AG09319 (cell line): ENCODE data around the gene PLEKHG5.

Experiments used
- DNase-seq: peaks from one replicate; pipeline ENCODE4 v3.0.0-alpha.2; 2010; ENCODE audit warnings: low read depth; ENCODE audit errors: extremely low read depth
- CTCF ChIP-seq: IDR thresholded peaks from 2 replicates; pipeline ENCODE4 v1.5.1; 2011; ENCODE audit warnings: low read depth, mild to moderate bottlenecking, inconsistent platforms, low read length, moderate library complexity

The PLEKHG5 gene

GRCh38 chr1:6489799-6490180 lies 1.7 kb downstream of the PLEKHG5 start:
- peak; percentile 23 for DNase-seq
- peak; percentile 93 for TF ChIP-seq CTCF

GRCh38 chr1:6489383-6489765 lies 2.1 kb downstream of the PLEKHG5 start:
- no peak for DNase-seq
- no peak for TF ChIP-seq CTCF

- no peak for TF ChIP-seq CTCF
- no peak for DNase-seq
Measured at GRCh38 chr1:6488602-6489382, 2.7 kb downstream of the PLEKHG5 start.

GRCh38 chr1:6487804-6488484 lies 3.5 kb downstream of the PLEKHG5 start:
- DNase-seq, result no peak
- no peak for TF ChIP-seq CTCF

GRCh38 chr1:6486433-6487011 lies 4.9 kb downstream of the PLEKHG5 start:
- peak; percentile 96 for TF ChIP-seq CTCF
- DNase-seq, result peak; percentile 44

GRCh38 chr1:6485168-6486101 lies 6.0 kb downstream of the PLEKHG5 start:
- no peak; the same call in 1 of the 2 replicates for TF ChIP-seq CTCF
- DNase-seq, result no peak

GRCh38 chr1:6484826-6485167 lies 6.7 kb downstream of the PLEKHG5 start:
- DNase-seq, result no peak
- TF ChIP-seq CTCF, result no peak
